Measurements from ENCODE around the gene HSD17B8.

GRCh38 chr6:33254591-33254990 lies 50.1 kb downstream of the HSD17B8 start:
- no peak for TF ChIP-seq CTCF (IDR thresholded peaks at IDR 0.05; ENCODE audit: borderline replicate concordance, extremely low read depth, low read length, poor library complexity, severe bottlenecking)
- TF ChIP-seq EZH2 (IDR thresholded peaks at IDR 0.05; ENCODE audit: borderline replicate concordance, low read depth, low read length, severe bottlenecking), result no peak

Data from DND-41 (cell line).